ENCODE data around the gene ADAMTS4.

Gene ADAMTS4

DNA sequence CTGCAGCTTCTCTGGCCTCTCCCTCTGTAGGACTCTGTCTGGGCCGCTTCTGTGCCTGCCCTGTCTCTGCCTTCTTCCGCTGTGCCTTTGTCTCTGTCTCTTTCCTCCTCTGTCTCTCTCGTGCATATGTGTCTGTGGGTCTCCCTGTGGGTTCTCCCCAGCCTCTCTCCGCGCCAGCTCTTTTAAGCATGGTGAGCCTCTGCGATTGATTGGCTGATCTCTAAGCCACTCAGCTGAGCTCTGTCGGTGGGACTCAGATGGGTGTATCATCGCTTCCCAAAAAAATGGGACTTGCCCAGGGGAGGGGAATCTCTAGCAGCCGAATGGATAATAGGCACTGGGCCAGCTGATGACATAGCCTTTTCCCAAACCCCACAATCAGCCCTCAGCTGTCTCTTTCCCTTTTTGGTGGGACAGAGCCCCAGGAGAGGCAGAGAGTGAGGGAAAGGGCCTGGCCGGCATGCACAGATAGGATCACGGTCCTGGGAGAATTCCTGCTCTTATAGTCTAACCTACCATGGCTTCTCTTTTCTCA lies at the start of gene ADAMTS4:
ADAMTS4 (minus strand) TSS at position 158 of the 535 bp plus-strand sequence. CDS start 427 bp downstream, outside the sequence.
- TF ChIP-seq ZFX (IDR thresholded peaks at IDR 0.05), result no peak
- no peak for TF ChIP-seq CTCF (conservative IDR thresholded peaks at IDR 0.05)
- H3K27ac ChIP-seq, result no peak within 1 kb of the TSS

GRCh38 chr1:161244888-161245287 lies 46.0 kb upstream of the ADAMTS4 start:
- H3K27ac ChIP-seq, result no peak overlapping the region
- TF ChIP-seq ZFX (IDR thresholded peaks at IDR 0.05) (no peak), CTCF (conservative IDR thresholded peaks at IDR 0.05) (no peak)

DNA sequence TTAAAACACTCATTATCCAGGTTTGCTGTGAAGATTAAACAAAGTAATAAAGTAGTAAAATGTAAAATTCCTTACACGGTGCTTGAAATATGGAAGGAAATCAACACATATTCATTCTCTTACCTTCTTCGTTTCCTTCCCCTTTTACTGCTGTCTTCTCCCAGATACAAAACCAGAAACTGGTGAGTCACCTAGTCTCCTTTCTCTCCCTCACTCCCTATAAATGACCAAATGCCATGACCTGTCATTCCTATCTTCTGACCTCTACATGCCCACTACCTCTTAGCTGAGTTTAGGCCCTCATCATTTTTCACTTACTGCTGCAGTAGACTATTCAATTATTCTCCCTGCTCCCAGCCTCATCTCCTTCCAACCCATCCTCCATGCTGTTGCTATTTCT lies 43.5 kb upstream of the ADAMTS4 start:
- no peak overlapping the region for H3K27ac ChIP-seq
- TF ChIP-seq ZFX (IDR thresholded peaks at IDR 0.05) (no peak), CTCF (conservative IDR thresholded peaks at IDR 0.05) (no peak)

GRCh38 chr1:161241682-161242081 lies 42.8 kb upstream of the ADAMTS4 start:
- no peak overlapping the region for H3K27ac ChIP-seq
- TF ChIP-seq ZFX (IDR thresholded peaks at IDR 0.05) (no peak), CTCF (conservative IDR thresholded peaks at IDR 0.05) (no peak)

DNA sequence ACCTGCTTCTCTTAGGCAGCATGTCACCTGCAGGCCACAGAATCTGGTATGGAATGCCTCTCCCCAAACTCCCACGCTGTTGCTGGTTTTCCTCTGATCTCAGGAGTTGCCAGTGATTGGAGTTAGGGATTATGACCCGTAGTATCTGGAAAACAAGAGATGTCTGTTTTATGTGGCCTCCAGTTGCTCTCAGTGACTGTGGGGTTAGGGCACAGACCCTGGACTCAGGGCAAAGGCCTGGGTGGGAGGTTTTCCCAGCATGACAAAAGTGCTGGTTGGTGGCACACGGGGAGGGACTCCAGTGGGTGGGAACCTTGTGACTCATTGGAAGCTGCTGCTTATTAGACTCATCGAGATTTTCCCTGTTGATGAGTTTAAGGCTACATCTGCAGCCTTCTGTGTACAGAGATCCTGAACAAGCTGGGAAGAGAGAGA lies 39.2 kb upstream of the ADAMTS4 start, which contains the start of gene NR1I3:
NR1I3 (minus strand) TSS at position 165 of the 435 bp plus-strand sequence. CDS start 1,638 bp downstream, outside the sequence.
- TF ChIP-seq ZFX (IDR thresholded peaks at IDR 0.05) (no peak), CTCF (conservative IDR thresholded peaks at IDR 0.05) (no peak)
- no peak within 1 kb of the TSS for H3K27ac ChIP-seq

DNA sequence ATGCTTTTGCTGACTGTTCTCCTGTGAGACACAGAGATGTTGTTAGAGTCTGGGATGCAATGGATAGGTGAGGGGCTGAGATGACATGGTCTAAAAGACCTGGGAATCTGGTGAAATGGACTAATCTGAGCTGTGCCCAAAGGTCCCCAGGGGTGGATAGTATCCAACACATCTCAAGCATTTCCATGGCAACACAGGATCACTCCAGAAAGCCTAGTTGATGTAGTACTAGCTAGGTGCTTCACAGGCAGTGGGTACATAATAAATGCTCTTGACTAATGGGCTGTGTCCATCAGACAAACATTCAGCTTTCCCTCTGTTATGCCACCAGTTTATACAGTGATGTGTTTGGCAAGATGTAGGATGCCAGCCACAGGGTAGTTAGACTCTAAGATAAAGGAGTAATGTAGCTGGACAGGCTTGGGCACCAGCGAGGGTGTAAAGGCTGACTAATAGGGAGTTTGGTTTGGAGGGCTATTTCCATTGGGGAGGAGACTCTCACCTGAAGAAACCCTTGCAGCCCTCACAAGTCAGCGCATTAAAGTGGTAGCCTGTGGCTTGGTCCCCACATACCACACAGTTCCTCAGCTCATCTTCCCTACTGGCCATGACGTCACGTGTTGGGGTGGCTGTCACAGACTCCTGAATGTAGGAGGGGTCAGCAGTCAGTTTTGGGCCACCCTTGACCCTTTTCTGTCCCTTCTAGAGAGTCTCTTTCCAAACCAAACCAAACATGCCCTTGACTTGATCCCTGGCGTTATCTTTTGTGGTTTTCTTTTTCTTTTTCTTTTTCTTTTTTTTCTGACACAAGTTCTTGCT lies 37.3 kb upstream of the ADAMTS4 start:
- TF ChIP-seq ZFX (IDR thresholded peaks at IDR 0.05) (no peak), CTCF (conservative IDR thresholded peaks at IDR 0.05) (no peak)
- no peak overlapping the region for H3K27ac ChIP-seq

DNA sequence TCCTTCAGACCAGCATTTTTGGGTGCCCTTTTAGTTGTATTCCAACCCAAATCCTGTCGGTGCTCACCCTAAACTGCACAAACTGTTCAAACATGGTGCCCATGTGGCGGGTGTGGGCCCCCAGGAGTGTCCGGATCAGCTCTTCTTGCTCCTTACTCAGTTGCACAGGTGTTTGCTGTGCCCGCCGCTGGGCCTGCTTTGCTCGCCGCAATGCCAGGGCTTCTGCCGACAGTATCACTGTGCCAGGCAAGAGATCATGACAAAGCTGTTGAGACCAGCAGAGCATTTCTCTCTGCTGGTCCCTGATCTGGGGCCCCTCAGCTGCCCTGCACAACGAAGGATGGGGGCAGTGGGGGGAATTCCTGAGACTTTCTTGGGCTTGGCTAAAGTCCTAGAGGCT lies 34.2 kb upstream of the ADAMTS4 start:
- no peak overlapping the region for H3K27ac ChIP-seq
- TF ChIP-seq CTCF (conservative IDR thresholded peaks at IDR 0.05) (no peak), ZFX (IDR thresholded peaks at IDR 0.05) (no peak)
